Left renal cortex interstitium (tissue), 4 donors: Measurements from ENCODE around the gene SEPTIN11. TPM values are rescaled to one million over a fixed set of nuclear protein-coding genes. Genes with fewer than 3 reads are reported as not detected.

Experiments used
- DNase-seq, 4 donors: peaks; one replicate each; pipeline ENCODE4 v3.0.0-alpha.2; 2013; ENCODE audit warnings: low read depth in 4 of 4, low spot score in 2 of 4, missing footprints in 1 of 4
- polyA plus RNA-seq, 4 donors: library from polyadenylated mRNA; unstranded; fragments of 120-200 nt; gene quantifications; one replicate each; pipeline ENCODE4 v1.2.1, GENCODE V29; 2013; ENCODE audit not compliant: insufficient read length in 4 of 4

Gene SEPTIN11
- polyA plus RNA-seq, 4 donors, result 253 to 278 (median 266) TPM

GRCh38 chr4:76977736-76978350 is 28.3 kb downstream of the SEPTIN11 start:
- DNase-seq, result no peak

DNA sequence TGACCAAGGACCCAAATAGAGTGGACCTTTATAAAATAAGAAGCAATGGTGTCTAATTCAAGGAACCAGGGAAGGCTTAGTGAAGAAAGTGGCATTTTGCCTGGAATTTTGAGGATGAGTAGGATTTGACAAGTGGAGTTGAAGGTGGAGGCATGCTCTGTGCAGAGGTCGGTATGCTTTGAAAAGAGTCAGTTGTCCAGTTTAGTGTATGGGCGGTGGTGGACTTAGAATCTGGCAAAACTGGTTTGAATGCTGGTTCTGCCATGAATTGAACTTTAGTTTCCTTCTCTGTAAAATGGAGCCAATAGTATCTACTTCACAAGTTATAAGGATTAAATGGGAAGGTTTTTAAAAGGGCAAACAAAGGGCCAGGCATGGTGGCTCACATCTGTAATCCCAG is 29.7 kb downstream of the SEPTIN11 start:
- no peak for DNase-seq

DNA sequence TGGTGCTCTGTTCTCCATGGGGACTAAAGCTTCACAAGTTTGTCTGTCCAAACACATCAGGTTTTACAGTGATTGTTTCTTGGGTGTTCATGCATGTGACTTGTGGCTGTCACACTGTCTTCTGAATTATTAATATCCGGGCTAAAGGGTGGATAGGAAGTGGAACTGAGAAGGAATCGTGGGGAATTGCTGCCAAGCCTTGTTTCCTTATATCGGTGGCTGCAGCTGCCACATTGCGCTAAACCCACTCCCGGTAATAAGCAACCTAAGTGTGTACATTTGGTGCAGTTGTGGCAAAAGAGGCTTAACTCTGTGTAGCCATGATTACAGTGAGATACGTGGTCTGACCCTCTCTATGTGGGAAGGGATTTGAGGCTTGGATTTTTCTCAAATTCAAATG is 30.7 kb downstream of the SEPTIN11 start:
- DNase-seq, result no peak

- DNase-seq, result no peak
These were observed 32.1 kb downstream of the SEPTIN11 start for GRCh38 chr4:76981644-76982043.

DNA sequence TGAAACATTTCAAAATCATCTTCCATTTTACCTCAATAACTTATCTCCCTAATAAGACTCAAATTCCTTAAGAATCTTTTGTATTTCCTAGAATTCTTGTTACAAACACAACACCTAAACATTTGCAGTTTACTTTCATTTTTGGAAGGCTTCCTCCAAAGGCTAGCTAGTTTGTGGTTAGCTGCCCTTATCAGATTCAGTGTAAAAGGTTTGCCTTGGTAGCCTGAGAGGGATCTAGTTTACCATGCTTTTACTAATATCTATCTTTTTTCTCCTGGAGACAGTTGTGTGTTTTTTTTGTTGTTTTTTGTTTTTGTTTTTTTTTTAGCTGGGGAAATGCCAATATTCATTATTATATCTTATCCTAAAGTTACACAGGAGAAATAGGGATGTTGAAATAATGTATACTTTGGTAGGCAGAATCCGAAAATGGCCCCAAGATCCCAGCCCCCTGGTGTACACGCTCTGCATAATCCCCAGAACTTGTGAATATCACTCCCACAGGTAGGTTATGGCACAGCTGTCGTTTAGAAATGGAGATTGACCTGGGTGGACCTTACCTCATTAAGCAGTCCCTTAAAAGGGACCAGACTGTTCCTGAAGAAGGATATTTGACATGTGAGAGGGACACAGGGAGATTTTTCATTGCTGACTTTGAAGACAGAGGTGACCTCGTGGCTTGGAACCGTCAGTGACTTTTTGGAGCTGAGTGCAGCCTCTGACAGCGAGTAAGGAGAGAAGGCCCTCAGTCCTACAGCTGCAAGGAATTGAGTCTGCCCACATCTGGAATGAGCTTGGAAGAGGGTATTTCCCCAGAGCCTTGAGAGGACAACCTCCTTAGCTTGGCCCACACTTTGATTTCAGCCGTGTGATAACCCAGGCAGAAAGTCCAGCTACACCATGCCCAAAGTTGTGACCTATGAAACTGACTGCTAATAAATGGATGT is 33.4 kb downstream of the SEPTIN11 start:
- DNase-seq, result no peak

- DNase-seq, result no peak
These were observed 34.6 kb downstream of the SEPTIN11 start for GRCh38 chr4:76984127-76984526.

DNA sequence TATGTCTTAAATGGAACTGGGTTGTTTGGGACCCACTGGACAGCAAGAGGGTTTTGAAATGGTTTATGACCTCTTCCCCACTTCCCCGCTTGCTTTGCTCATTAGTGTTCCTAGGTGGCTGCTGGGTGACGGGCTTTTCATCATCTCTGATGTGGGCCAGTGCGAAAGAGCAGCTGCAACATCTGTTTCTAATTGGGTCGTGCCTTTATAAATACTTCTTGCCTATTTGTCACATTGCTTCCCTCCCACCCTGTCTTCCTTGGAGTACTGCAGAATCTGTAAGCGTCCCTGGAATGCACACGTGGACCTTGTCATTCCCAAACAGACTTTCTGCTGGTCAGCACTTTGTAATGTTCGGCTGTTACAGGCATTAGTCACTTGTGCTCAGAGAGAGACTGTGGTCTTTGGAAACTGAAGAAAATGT is 35.2 kb downstream of the SEPTIN11 start:
- peak; percentile 76 to 91 (median 84) for DNase-seq

DNA sequence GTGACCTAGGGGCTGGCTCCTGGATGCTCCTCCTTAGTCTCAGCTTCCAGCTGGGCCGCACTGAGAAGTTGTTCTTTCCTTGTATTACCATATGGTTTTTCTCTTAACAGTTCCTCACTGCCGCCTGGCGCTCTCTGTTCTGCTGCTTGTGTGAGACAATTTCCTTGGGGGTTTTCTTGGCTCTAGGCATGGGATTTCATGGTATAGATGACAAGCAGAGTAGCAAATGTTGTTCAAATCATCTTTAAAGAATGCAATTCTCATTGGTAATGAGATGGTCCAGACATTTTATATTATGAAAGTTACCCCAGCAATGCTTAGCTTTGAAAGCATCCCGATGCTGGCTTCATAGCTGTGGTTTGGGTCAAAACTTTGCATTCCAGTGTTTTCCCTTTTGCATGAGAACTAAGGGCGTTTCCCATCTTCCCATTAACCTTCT is 37.6 kb downstream of the SEPTIN11 start:
- no peak for DNase-seq

- DNase-seq, result no peak
These were observed 38.1 kb downstream of the SEPTIN11 start for GRCh38 chr4:76987685-76988084.

DNA sequence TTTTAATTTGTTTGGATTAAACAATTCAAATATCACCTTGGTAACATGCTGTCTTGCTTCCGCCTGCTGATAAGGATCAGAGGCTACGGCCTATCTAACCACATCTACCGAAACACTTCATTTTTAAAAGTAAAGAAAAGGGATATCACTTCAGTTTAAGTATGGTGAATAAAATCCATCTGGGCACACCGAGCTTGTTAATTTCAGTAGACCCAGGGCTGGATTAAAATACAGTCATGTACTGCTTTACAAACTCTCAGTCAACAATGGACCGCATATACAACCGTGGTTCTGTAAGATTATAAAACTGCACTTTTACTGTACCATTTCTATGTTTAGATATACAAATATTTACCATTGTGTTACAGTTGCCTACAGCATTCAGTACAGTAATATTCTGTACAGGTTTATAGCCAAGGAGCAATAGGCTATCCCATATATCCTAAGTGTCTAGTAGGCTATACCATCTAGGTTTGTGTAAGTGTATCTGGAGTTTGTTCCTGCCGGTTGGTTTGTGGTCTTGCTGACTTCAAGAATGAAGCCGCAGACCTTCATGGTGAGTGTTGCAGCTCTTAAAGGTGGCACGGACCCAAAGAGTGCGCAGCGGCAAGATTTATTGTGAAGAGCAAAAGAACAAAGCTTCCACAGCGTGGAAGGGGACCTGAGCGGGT is 40.0 kb downstream of the SEPTIN11 start:
- DNase-seq, result no peak

- no peak for DNase-seq
These were observed 40.9 kb downstream of the SEPTIN11 start for GRCh38 chr4:76990288-76991080.

- DNase-seq, result no peak
These were observed 41.7 kb downstream of the SEPTIN11 start for GRCh38 chr4:76991161-76991660.

DNA sequence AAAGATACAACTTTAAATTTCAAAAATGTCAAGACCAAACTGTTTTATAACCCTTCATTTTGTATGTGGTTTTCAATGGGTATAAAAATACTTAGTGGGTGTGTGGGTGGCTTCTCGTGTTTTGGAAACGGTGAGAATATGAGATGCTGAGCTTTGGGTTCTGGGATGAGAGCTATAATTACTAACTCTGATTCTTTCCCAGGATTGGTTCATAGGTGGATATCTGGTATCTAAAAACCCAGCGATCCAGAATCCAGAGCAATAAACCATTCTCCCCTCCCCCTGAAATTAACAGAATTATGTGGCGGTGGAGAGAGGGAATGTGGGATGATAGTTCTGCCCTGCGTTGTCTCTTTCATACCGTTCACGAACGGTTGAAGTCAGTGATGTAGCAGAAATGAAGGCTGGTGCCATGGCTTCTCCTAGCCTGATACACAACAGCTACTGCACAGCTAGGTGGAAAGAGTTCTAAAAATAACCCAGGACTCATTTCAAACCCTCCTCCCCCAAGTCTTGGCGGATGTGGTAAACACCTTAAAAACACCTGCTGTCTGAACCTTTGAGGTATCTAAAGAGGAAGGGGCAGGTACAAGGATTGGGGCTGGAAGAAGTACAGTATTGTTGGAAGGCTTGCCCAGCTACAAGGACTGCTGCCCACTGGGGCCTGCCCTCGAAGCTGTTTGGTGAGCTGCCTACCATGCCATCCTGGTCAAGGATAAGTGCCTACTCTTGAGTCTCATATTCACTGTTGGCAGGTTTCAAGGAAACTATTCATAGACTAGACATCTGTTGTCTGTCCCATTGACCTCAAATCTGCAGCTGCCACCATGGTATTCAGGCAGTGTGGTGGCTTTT is 44.5 kb downstream of the SEPTIN11 start:
- DNase-seq, result no peak

DNA sequence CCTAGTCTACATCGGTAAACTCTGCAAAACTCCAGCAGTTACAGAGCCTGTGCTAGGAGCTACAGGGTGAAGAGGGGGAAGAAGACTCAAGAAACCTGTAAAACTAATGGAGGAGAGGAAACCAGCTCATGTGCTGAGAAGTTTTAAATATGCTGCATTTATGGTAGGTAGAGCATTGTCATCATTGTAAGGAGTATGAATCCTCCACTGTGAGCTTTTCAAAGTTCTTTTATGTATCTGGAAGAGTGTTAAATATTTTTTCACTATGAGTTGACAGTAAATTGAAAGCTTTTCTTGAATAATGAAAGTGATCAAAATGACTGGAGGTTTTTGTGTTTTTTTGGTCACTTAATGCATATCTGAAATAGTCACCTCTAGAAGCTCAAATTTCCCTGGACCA is 46.2 kb downstream of the SEPTIN11 start:
- DNase-seq, result no peak

DNA sequence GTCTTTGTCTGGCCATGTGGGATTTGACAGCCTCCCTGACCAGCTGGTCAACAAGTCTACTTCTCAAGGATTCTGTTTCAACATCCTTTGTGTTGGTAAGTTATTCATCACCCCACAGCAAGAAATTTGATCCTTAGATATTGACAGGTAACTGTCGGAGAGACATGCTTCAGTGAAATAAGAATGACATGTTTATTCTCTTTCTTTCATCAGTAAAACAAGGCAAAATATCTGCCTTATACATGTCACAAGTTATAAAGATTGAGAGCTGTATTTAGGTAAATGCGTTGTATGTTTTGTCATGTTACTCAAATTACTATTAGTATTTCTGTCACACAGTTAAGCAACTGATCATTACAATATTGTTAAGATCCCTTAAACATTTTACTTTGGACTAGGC is 46.9 kb downstream of the SEPTIN11 start:
- DNase-seq, result no peak

- DNase-seq, result no peak
These were observed 47.5 kb downstream of the SEPTIN11 start for GRCh38 chr4:76997077-76997476.

DNA sequence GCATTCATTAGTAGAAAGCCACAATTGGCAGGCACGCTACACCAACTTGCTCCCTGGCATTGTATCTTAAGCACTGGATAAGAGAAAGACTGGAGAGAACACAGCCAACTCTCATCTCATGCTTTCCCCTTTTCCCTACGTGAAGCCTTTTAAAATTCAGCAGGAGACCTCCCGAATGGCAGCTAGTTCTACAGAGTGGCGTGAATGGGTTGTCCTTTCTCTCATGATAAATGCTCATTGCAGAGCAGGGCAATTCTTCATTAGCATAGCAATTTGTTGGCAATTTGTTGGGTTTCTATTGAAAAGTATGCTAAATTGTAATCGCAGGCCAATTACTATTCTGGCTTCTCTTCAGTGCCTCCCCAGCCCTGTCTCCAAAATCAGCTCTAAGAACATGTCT is 48.0 kb downstream of the SEPTIN11 start:
- DNase-seq, result no peak

- no peak for DNase-seq
These were observed 48.8 kb downstream of the SEPTIN11 start for GRCh38 chr4:76998251-76998901.
